CD14-positive monocyte (primary cell): ENCODE data around the gene OBSCN. TPM values are rescaled to one million over a fixed set of nuclear protein-coding genes. Genes with fewer than 3 reads are reported as not detected.
"Not testable (repeated sequence)": the region's sequence is repeated elsewhere in the genome, so short reads cannot be mapped to it uniquely, and the experiment has no call there.

Source experiments
- DNase-seq, 3 donors: peaks; one replicate each; pipeline ENCODE4 v3.0.0-alpha.2; 2011 to 2022
- H2AFZ ChIP-seq: 2 replicates; pipeline ENCODE4 v1.6.0; 2012; ENCODE audit warnings: mild to moderate bottlenecking, low read depth, low read length, inconsistent platforms; ENCODE audit not compliant: insufficient read depth, poor library complexity, severe bottlenecking
- H3K27ac ChIP-seq, 2 donors: 1 replicate in 1 of 2; 2 replicates in 1 of 2; pipeline ENCODE4 v1.5.1; 2012 to 2013; ENCODE audit warnings: low read length in 2 of 2, control low read depth in 1 of 2, inconsistent platforms in 1 of 2, low read depth in 1 of 2, mild to moderate bottlenecking in 1 of 2
- H3K27me3 ChIP-seq, 2 donors: one replicate each; pipeline versions ENCODE4 v1.6.0 to v1.6.1; 2011 to 2013; ENCODE audit warnings: low read length in 2 of 2; ENCODE audit not compliant: control insufficient read depth in 2 of 2, insufficient read depth in 2 of 2
- H3K36me3 ChIP-seq, 2 donors: replicated peaks in 1 of 2; 1 replicate in 1 of 2; 2 replicates in 1 of 2; pipeline versions ENCODE4 v1.5.1 to v1.6.1; 2012 to 2013; ENCODE audit warnings: low read length in 2 of 2, control low read depth in 1 of 2, inconsistent platforms in 1 of 2, mild to moderate bottlenecking in 1 of 2; ENCODE audit not compliant: insufficient read depth in 2 of 2, control insufficient read depth in 1 of 2
- H3K4me1 ChIP-seq, 2 donors: 1 replicate in 1 of 2; 2 replicates in 1 of 2; pipeline versions ENCODE4 v1.5.1 to v1.6.1; 2012 to 2013; ENCODE audit warnings: low read length in 2 of 2, control low read depth in 1 of 2, inconsistent platforms in 1 of 2, mild to moderate bottlenecking in 1 of 2, moderate library complexity in 1 of 2; ENCODE audit not compliant: insufficient read depth in 2 of 2, control insufficient read depth in 1 of 2
- H3K4me2 ChIP-seq: replicated peaks from 2 replicates; pipeline ENCODE3; 2012; ENCODE audit warnings: low read length, moderate library complexity, mild to moderate bottlenecking; ENCODE audit not compliant: poor library complexity, severe bottlenecking; ENCODE audit errors: extremely low read depth
- H3K4me3 ChIP-seq, 3 experiments: fragments of 200-600 bp in 1 of 3; sonication (generic) in 1 of 3; replicated peaks in 1 of 3; 1 replicate in 2 of 3; 2 replicates in 1 of 3; pipeline ENCODE4 v1.5.1; 2011 to 2013; ENCODE audit warnings: low read length in 3 of 3, mild to moderate bottlenecking in 3 of 3, control low read depth in 2 of 3, low read depth in 2 of 3, inconsistent platforms in 1 of 3, moderate library complexity in 1 of 3
- H3K79me2 ChIP-seq: 2 replicates; pipeline ENCODE4 v1.6.0; 2012; ENCODE audit warnings: mild to moderate bottlenecking, control low read depth, inconsistent platforms, low read length, moderate library complexity; ENCODE audit not compliant: insufficient read depth
- H3K9ac ChIP-seq: 2 replicates; pipeline ENCODE4 v1.6.0; 2017; ENCODE audit warnings: low read length, mild to moderate bottlenecking; ENCODE audit not compliant: insufficient read depth, poor library complexity, severe bottlenecking
- H3K9me3 ChIP-seq, 2 donors: replicated peaks in 1 of 2; 1 replicate in 1 of 2; 2 replicates in 1 of 2; pipeline versions ENCODE4 v1.5.1 to v1.6.1; 2012 to 2013; ENCODE audit warnings: low read length in 2 of 2, control low read depth in 1 of 2; ENCODE audit not compliant: control insufficient read depth in 1 of 2, insufficient read depth in 1 of 2
- H4K20me1 ChIP-seq: 2 replicates; pipeline ENCODE4 v1.6.0; 2012; ENCODE audit warnings: mild to moderate bottlenecking, low read length, control low read depth, moderate library complexity; ENCODE audit not compliant: insufficient read depth
- H3K27ac Mint-ChIP-seq, 7 donors: one replicate each; pipeline ENCODE4 v1.8.0; 2020; ENCODE audit warnings: mild to moderate bottlenecking in 7 of 7, mixed read lengths in 7 of 7, moderate library complexity in 6 of 7, inconsistent platforms in 2 of 7
- H3K27me3 Mint-ChIP-seq, 3 donors: one replicate each; pipeline ENCODE4 v1.8.0; 2021 to 2022; ENCODE audit warnings: low read depth in 3 of 3, mild to moderate bottlenecking in 3 of 3, mixed read lengths in 3 of 3, moderate library complexity in 3 of 3, inconsistent platforms in 1 of 3
- H3K36me3 Mint-ChIP-seq, 2 donors: one replicate each; pipeline ENCODE4 v1.8.0; 2020; ENCODE audit warnings: mixed read lengths in 2 of 2, inconsistent platforms in 1 of 2, mild to moderate bottlenecking in 1 of 2
- H3K4me1 Mint-ChIP-seq: one replicate; pipeline ENCODE4 v1.8.0; 2020; ENCODE audit warnings: mild to moderate bottlenecking, mixed read lengths
- H3K4me3 Mint-ChIP-seq, 2 donors: one replicate each; pipeline ENCODE4 v1.8.0; 2020; ENCODE audit warnings: mild to moderate bottlenecking in 2 of 2, mixed read lengths in 2 of 2, moderate library complexity in 1 of 2
- H3K9me3 Mint-ChIP-seq, 7 donors: one replicate each; pipeline ENCODE4 v1.8.0; 2020 to 2022; ENCODE audit warnings: mixed read lengths in 7 of 7, mild to moderate bottlenecking in 6 of 7, moderate library complexity in 6 of 7, inconsistent platforms in 2 of 7
- CTCF ChIP-seq: fragments of 200-600 bp; IDR thresholded peaks from one replicate; pipeline ENCODE4 v1.8.0; 2022; ENCODE audit warnings: antibody characterized with exemption, mild to moderate bottlenecking
- WGBS: methylation state at CpG from one replicate; pipeline ENCODE4 v1.1.5; 2013; ENCODE audit warnings: missing lambda C conversion rate; ENCODE audit not compliant: insufficient coverage; 5-methylcytosine and 5-hydroxymethylcytosine counted together
- intact Hi-C, 2 donors: fragments of 100-400 bp; cut with micrococcal nuclease; formaldehyde crosslinking; loops; one replicate each; pipeline versions ENCODE4 v1.15.0 to v1.15.1; 2023
- polyA plus RNA-seq, 3 donors: library from polyadenylated mRNA; depleted of rRNA in 1 of 3; unstranded in 2 of 3; stranded (reverse) in 1 of 3; fragments of 300-500 nt in 2 of 3; fragments of >200 nt in 1 of 3; fragmentation: Illumina TruSeq in 2 of 3; gene quantifications; 1 replicate in 2 of 3; 2 replicates in 1 of 3; pipeline ENCODE4 v1.2.3, GENCODE V29; 2012 to 2021

OBSCN gene
- polyA plus RNA-seq, 3 donors: 0.57 to 1.5 (median 0.76) TPM

GRCh38 chr1:228172591-228173527, 35.0 kb upstream of the OBSCN start:
- Histone ChIP-seq H4K20me1 (no peaks in the 10 kb centered on the region), H3K9me3 (peaks cover 0 to 7% of the 10 kb centered on the region in 2 donors), H3K27ac (peak overlapping the region in 1 of 2 donors; percentile 57), H3K4me1 (peaks cover 0 to under 1% of the 10 kb centered on the region in 2 donors), H3K27me3 (no peaks in the 10 kb centered on the region), H3K4me3 (no peak overlapping the region), H3K36me3 (peaks cover 0 to 10% of the 10 kb centered on the region in 2 donors), H3K4me2 (no peak overlapping the region), H3K79me2 (peaks cover 14% of the 10 kb centered on the region), H2AFZ (no peak overlapping the region), H3K9ac (no peak overlapping the region)
- intact Hi-C loops: loop anchor here in 1 of 2 donors (5.0 kb wide), 1 partner anchor 386 kb away; no protein-coding TSS in a partner anchor
- peak overlapping the region in 4 of 7 donors; percentile 13 to 89 (median 67) for H3K27ac Mint-ChIP-seq
- TF ChIP-seq CTCF: no peak
- peak in 1 of 3 donors; percentile 3 for DNase-seq
- 93% methylated on average over 12 of the region's 21 CpGs for WGBS
- peaks cover 13% of the 10 kb centered on the region for H3K4me1 Mint-ChIP-seq
- peaks cover 0 to 4% (median 0%) of the 10 kb centered on the region in 3 donors for H3K27me3 Mint-ChIP-seq
- peaks cover 7% of the 10 kb centered on the region in 2 donors for H3K36me3 Mint-ChIP-seq
- H3K4me3 Mint-ChIP-seq: no peak overlapping the region
- peaks cover 0 to 1% (median 0%) of the 10 kb centered on the region in 7 donors for H3K9me3 Mint-ChIP-seq

- H3K4me3 ChIP-seq, H4K20me1 ChIP-seq, H2AFZ ChIP-seq, H3K9me3 Mint-ChIP-seq, H3K36me3 Mint-ChIP-seq, H3K79me2 ChIP-seq, H3K4me2 ChIP-seq, H3K9ac ChIP-seq, H3K27me3 ChIP-seq, H3K4me3 Mint-ChIP-seq, H3K9me3 ChIP-seq, H3K36me3 ChIP-seq, H3K4me1 ChIP-seq, H3K27me3 Mint-ChIP-seq: not testable (repeated sequence)
- H3K27ac ChIP-seq: peak overlapping the region in 1 of 2 donors; percentile 57
- 86% methylated on average over 24 of the region's 69 CpGs for WGBS
- peaks cover 20% of the 10 kb centered on the region for H3K4me1 Mint-ChIP-seq
- intact Hi-C loops: loop anchor here in 1 of 2 donors (5.0 kb wide), 1 partner anchor 387 kb away; no protein-coding TSS in a partner anchor
- peak overlapping the region in 4 of 7 donors; percentile 13 to 89 (median 43) for H3K27ac Mint-ChIP-seq
- peak in 1 of 3 donors; percentile 14 for DNase-seq
Observed at GRCh38 chr1:228173528-228174481, 34.0 kb upstream of the OBSCN start.
